ENCODE measurements around the gene ALKBH5.
"Not testable (repeated sequence)": the region's sequence is repeated elsewhere in the genome, so short reads cannot be mapped to it uniquely, and the experiment has no call there.

ALKBH5 gene

GRCh38 chr17:18186627-18186982, 3.0 kb downstream of the ALKBH5 start:
- no peak for DNase-seq

- DNase-seq = no peak
Measured at GRCh38 chr17:18187226-18187625, 3.6 kb downstream of the ALKBH5 start.

GRCh38 chr17:18187821-18188761, 4.5 kb downstream of the ALKBH5 start:
- no peak for DNase-seq

- DNase-seq = no peak
Measured at GRCh38 chr17:18190628-18191235, 7.1 kb downstream of the ALKBH5 start.

- no peak for DNase-seq
Measured at GRCh38 chr17:18191236-18191667, 7.6 kb downstream of the ALKBH5 start.

- DNase-seq = no peak
Measured at GRCh38 chr17:18191967-18192366, 8.3 kb downstream of the ALKBH5 start.

GRCh38 chr17:18194394-18194793, 10.8 kb downstream of the ALKBH5 start:
- no peak for DNase-seq

GRCh38 chr17:18194804-18195203, 11.2 kb downstream of the ALKBH5 start:
- DNase-seq = no peak

GRCh38 chr17:18195246-18195645, 11.6 kb downstream of the ALKBH5 start:
- DNase-seq = no peak

GRCh38 chr17:18197535-18198194, 14.0 kb downstream of the ALKBH5 start:
- no peak for DNase-seq

- DNase-seq = no peak
Measured at GRCh38 chr17:18198530-18198929, 14.9 kb downstream of the ALKBH5 start.

GRCh38 chr17:18201108-18201507, 17.5 kb downstream of the ALKBH5 start:
- no peak for DNase-seq

- no peak for DNase-seq
Measured at GRCh38 chr17:18203308-18203707, 19.7 kb downstream of the ALKBH5 start.

GRCh38 chr17:18205861-18206260, 22.2 kb downstream of the ALKBH5 start:
- no peak for DNase-seq

- no peak for DNase-seq
Measured at GRCh38 chr17:18206962-18207361, 23.3 kb downstream of the ALKBH5 start.

- no peak for DNase-seq
Measured at GRCh38 chr17:18208092-18208491, 24.5 kb downstream of the ALKBH5 start.

GRCh38 chr17:18213666-18214270, 30.1 kb downstream of the ALKBH5 start:
- DNase-seq = no peak

GRCh38 chr17:18216906-18217305, 33.3 kb downstream of the ALKBH5 start:
- not testable (repeated sequence) for DNase-seq

- DNase-seq = peak; percentile 18 to 64 (median 20)
Measured at GRCh38 chr17:18217412-18218015, 33.9 kb downstream of the ALKBH5 start.

GRCh38 chr17:18218756-18219415, 35.3 kb downstream of the ALKBH5 start:
- no peak for DNase-seq

- DNase-seq = no peak
Measured at GRCh38 chr17:18224053-18224386, 40.4 kb downstream of the ALKBH5 start.

- no peak for DNase-seq
Measured at GRCh38 chr17:18224387-18225120, 40.9 kb downstream of the ALKBH5 start.
